SH-SY5Y (cell line): Measurements from ENCODE around the gene RUNDC3A.

Experiments used
- GATA2 ChIP-seq: IDR thresholded peaks from 2 replicates; pipeline ENCODE4 v1.6.1; 2011; ENCODE audit warnings: mild to moderate bottlenecking, low read depth, low read length
- GATA3 ChIP-seq: IDR thresholded peaks from 2 replicates; pipeline ENCODE4 v1.6.1; 2011; ENCODE audit warnings: low read depth, mild to moderate bottlenecking, low read length, moderate library complexity

DNA sequence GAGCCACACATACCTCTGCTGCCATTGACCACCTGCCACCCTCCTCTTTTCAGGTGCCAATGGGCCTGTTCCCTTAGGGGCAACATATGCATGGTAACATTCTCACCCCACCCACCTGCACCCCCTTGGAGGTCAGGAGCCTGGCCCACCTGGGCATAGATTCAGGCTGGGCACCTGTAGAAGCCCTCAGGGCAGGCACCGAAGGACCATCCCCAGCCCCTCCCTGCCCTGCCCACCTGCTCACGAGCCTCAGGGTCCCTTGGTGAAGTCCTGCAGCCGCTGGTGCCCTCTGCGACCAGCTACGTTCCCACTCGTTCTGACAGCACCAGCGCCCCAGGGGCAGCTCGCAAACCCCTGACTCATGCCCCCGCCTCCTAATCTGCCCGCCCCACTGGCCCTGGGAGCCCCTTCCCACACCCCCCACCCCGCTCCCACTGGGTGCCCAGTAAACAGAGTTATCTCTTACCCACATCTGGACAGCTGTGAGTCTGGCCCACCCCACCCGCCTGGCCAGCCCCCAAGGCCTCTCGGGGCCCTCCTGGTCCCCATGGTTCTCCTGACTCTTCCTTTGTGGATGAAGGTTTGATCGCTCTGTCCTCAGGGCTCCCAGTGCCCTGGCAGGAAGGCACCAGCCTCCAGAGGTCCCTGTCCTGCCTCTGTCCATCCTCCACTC is 40.4 kb upstream of the RUNDC3A start, which contains the start of gene SLC4A1:
- TF ChIP-seq GATA2 (no peak), GATA3 (no peak)
